HUES6 (cell line): ENCODE data around the gene RNF123.
A peak's percentile ranks its signal among the peaks of the same experiment; 100 is the strongest.

Experiments used
- H3K27ac ChIP-seq: 2 replicates; pipeline ENCODE4 v1.7.0; 2013; ENCODE audit warnings: low read depth, mild to moderate bottlenecking, low read length, inconsistent platforms
- H3K27me3 ChIP-seq: 2 replicates; pipeline ENCODE4 v1.6.1; 2013; ENCODE audit warnings: low read length; ENCODE audit not compliant: control insufficient read depth, insufficient read depth
- H3K36me3 ChIP-seq: 2 replicates; pipeline ENCODE4 v1.6.1; 2013; ENCODE audit warnings: low read length; ENCODE audit not compliant: control insufficient read depth, insufficient read depth
- H3K4me1 ChIP-seq: 2 replicates; pipeline ENCODE4 v1.6.1; 2013; ENCODE audit warnings: low read length; ENCODE audit not compliant: control insufficient read depth, insufficient read depth
- H3K4me3 ChIP-seq: 2 replicates; pipeline ENCODE4 v1.5.1; 2013; ENCODE audit warnings: low read depth, low read length
- H3K9ac ChIP-seq: one replicate; pipeline ENCODE4 v1.6.1; 2013; ENCODE audit warnings: mild to moderate bottlenecking, low read length
- H3K9me3 ChIP-seq: 2 replicates; pipeline ENCODE4 v1.6.1; 2013; ENCODE audit warnings: low read depth, low read length; ENCODE audit not compliant: control insufficient read depth, insufficient read depth

Gene RNF123

GRCh38 chr3:49723296-49723627 is 33.9 kb downstream of the RNF123 start:
- no peaks in the 10 kb centered on the region for H3K27me3 ChIP-seq
- peaks cover 46% of the 10 kb centered on the region for H3K36me3 ChIP-seq
- peak overlapping the region; percentile 97 for H3K4me3 ChIP-seq
- H3K9ac ChIP-seq, result peak overlapping the region; percentile 93
- H3K27ac ChIP-seq, result peak overlapping the region; percentile 74; the same call in 1 of the 2 replicates
- H3K9me3 ChIP-seq, result no peaks in the 10 kb centered on the region
- H3K4me1 ChIP-seq, result peaks cover 15% of the 10 kb centered on the region

GRCh38 chr3:49723628-49724551 is 34.5 kb downstream of the RNF123 start, which contains the start of gene GMPPB:
TSS of gene GMPPB (minus strand) at chr3:49723951. CDS start at chr3:49723726, 225 bp downstream.
- peak within 1 kb of the TSS; percentile 97 for H3K4me3 ChIP-seq
- peak within 1 kb of the TSS; percentile 74 for H3K27ac ChIP-seq
- peaks cover 46% of the 10 kb centered on the region for H3K36me3 ChIP-seq
- peaks cover 10% of the 10 kb centered on the region; the same call in 1 of the 2 replicates for H3K4me1 ChIP-seq
- no peaks in the 10 kb centered on the region for H3K27me3 ChIP-seq
- H3K9ac ChIP-seq, result peak within 1 kb of the TSS; percentile 93
- H3K9me3 ChIP-seq, result no peaks in the 10 kb centered on the region

- Histone ChIP-seq H3K9me3 (no peaks in the 10 kb centered on the region), H3K36me3 (peaks cover 46% of the 10 kb centered on the region), H3K27me3 (no peaks in the 10 kb centered on the region), H3K27ac (peak overlapping the region; percentile 73; the same call in 1 of the 2 replicates), H3K4me1 (peaks cover 10% of the 10 kb centered on the region; the same call in 1 of the 2 replicates), H3K4me3 (peak overlapping the region; percentile 97), H3K9ac (peak overlapping the region; percentile 89)
These were observed 35.2 kb downstream of the RNF123 start for GRCh38 chr3:49724586-49724985.

- Histone ChIP-seq H3K9me3 (no peaks in the 10 kb centered on the region), H3K27me3 (no peaks in the 10 kb centered on the region), H3K36me3 (peaks cover 47% of the 10 kb centered on the region), H3K4me3 (no peak overlapping the region), H3K27ac (no peak overlapping the region), H3K9ac (no peak overlapping the region), H3K4me1 (peaks cover 10% of the 10 kb centered on the region; the same call in 1 of the 2 replicates)
These were observed 36.7 kb downstream of the RNF123 start for GRCh38 chr3:49725906-49726681.

GRCh38 chr3:49727154-49727923 is 38.0 kb downstream of the RNF123 start:
- Histone ChIP-seq H3K9ac (no peak overlapping the region), H3K4me1 (peaks cover 10% of the 10 kb centered on the region; the same call in 1 of the 2 replicates), H3K9me3 (no peaks in the 10 kb centered on the region), H3K27ac (no peak overlapping the region), H3K36me3 (peaks cover 47% of the 10 kb centered on the region), H3K27me3 (no peaks in the 10 kb centered on the region), H3K4me3 (no peak overlapping the region)

- Histone ChIP-seq H3K27me3 (no peaks in the 10 kb centered on the region), H3K9me3 (no peaks in the 10 kb centered on the region), H3K36me3 (peaks cover 48% of the 10 kb centered on the region), H3K27ac (no peak overlapping the region), H3K9ac (no peak overlapping the region), H3K4me3 (no peak overlapping the region), H3K4me1 (peaks cover 6% of the 10 kb centered on the region; the same call in 1 of the 2 replicates)
These were observed 38.6 kb downstream of the RNF123 start for GRCh38 chr3:49727924-49728361.

GRCh38 chr3:49729966-49730609 is 40.7 kb downstream of the RNF123 start:
- H3K4me3 ChIP-seq, result no peak overlapping the region
- no peak overlapping the region for H3K9ac ChIP-seq
- no peak overlapping the region for H3K27ac ChIP-seq
- no peaks in the 10 kb centered on the region for H3K27me3 ChIP-seq
- peaks cover 64% of the 10 kb centered on the region for H3K36me3 ChIP-seq
- H3K4me1 ChIP-seq, result no peaks in the 10 kb centered on the region
- no peaks in the 10 kb centered on the region for H3K9me3 ChIP-seq

GRCh38 chr3:49732597-49732996 is 43.2 kb downstream of the RNF123 start:
- Histone ChIP-seq H3K4me1 (no peaks in the 10 kb centered on the region), H3K4me3 (no peak overlapping the region), H3K27me3 (no peaks in the 10 kb centered on the region), H3K9ac (no peak overlapping the region), H3K27ac (no peak overlapping the region), H3K9me3 (no peaks in the 10 kb centered on the region), H3K36me3 (peaks cover 67% of the 10 kb centered on the region)

GRCh38 chr3:49733551-49733950 is 44.2 kb downstream of the RNF123 start:
- Histone ChIP-seq H3K4me3 (no peak overlapping the region), H3K36me3 (peaks cover 70% of the 10 kb centered on the region), H3K9ac (no peak overlapping the region), H3K27ac (no peak overlapping the region), H3K27me3 (no peaks in the 10 kb centered on the region), H3K9me3 (no peaks in the 10 kb centered on the region), H3K4me1 (no peaks in the 10 kb centered on the region)

GRCh38 chr3:49734752-49735151 is 45.4 kb downstream of the RNF123 start:
- no peak overlapping the region for H3K9ac ChIP-seq
- no peak overlapping the region for H3K4me3 ChIP-seq
- H3K9me3 ChIP-seq, result no peaks in the 10 kb centered on the region
- H3K27ac ChIP-seq, result no peak overlapping the region
- peaks cover 73% of the 10 kb centered on the region for H3K36me3 ChIP-seq
- no peaks in the 10 kb centered on the region for H3K4me1 ChIP-seq
- H3K27me3 ChIP-seq, result no peaks in the 10 kb centered on the region
